Activated T-cell treated with anti-CD3 and anti-CD28 coated beads, Interleukin-2, amount 50 U/mL, for 24 hours (primary cell): ENCODE data around the gene SLC25A41.
A peak's percentile ranks its signal among the peaks of the same experiment; 100 is the strongest.
"Not testable (repeated sequence)": the region's sequence is repeated elsewhere in the genome, so short reads cannot be mapped to it uniquely, and the experiment has no call there.

Experiments
- DNase-seq: peaks from one replicate; pipeline ENCODE4 v3.0.0-alpha.2; 2020
- H3K27ac Mint-ChIP-seq: 2 replicates; pipeline ENCODE4 v1.8.0; 2020; ENCODE audit warnings: mild to moderate bottlenecking, mixed read lengths
- H3K27me3 Mint-ChIP-seq: 2 replicates; pipeline ENCODE4 v1.8.0; 2020; ENCODE audit warnings: mixed read lengths
- H3K36me3 Mint-ChIP-seq: 2 replicates; pipeline ENCODE4 v1.8.0; 2020; ENCODE audit warnings: low read depth, mixed read lengths
- H3K4me1 Mint-ChIP-seq: 2 replicates; pipeline ENCODE4 v1.8.0; 2020; ENCODE audit warnings: low read depth, mixed read lengths
- H3K4me3 Mint-ChIP-seq: 2 replicates; pipeline ENCODE4 v1.8.0; 2020; ENCODE audit warnings: mild to moderate bottlenecking, moderate library complexity, mixed read lengths
- H3K9me3 Mint-ChIP-seq: 2 replicates; pipeline ENCODE4 v1.8.0; 2020; ENCODE audit warnings: mixed read lengths

The SLC25A41 gene

GRCh38 chr19:6452223-6452614 is 18.7 kb upstream of the SLC25A41 start:
- Mint-ChIP-seq H3K27me3 (no peaks in the 10 kb centered on the region), H3K27ac (no peak overlapping the region), H3K36me3 (peaks cover 43% of the 10 kb centered on the region), H3K4me3 (no peak overlapping the region), H3K9me3 (peaks cover 16% of the 10 kb centered on the region), H3K4me1 (no peaks in the 10 kb centered on the region)
- DNase-seq: no peak

DNA sequence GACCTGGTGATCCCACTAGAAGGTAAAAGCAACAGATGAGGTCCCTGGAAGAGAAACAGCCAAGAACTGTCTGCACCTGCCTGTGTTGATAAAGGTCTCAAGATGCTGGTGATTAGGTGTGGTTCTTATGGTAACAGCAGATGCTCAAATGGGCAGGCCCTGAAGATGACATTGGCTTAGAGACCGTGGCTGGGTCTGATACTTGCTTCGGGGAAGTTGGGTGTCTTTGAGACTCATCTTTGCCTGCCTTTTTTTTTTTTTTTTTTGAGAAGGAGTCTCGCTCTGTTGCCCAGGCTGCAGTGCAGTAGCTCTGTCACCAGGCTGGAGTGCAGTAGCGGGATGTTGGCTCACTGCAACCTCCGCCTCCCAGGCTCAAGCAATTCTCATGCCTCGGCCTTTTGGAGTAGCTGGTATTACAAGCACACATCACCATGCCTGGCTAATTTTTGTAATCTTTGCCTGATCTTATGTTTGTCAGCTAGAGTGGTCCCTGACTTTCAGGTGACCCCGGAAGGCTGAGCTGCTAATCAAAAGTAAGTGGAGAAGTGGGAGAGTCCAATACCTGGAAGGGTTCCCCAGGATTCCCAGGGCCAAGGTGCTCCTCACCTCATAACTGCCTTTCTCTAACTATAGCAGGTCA is 18.1 kb upstream of the SLC25A41 start:
- peaks cover 42% of the 10 kb centered on the region for H3K36me3 Mint-ChIP-seq
- no peak overlapping the region for H3K27ac Mint-ChIP-seq
- no peak overlapping the region for H3K4me3 Mint-ChIP-seq
- H3K27me3 Mint-ChIP-seq: no peaks in the 10 kb centered on the region
- DNase-seq: no peak
- H3K9me3 Mint-ChIP-seq: peaks cover 16% of the 10 kb centered on the region
- no peaks in the 10 kb centered on the region for H3K4me1 Mint-ChIP-seq

GRCh38 chr19:6450166-6450565 is 16.6 kb upstream of the SLC25A41 start:
- Mint-ChIP-seq H3K9me3 (peaks cover 12% of the 10 kb centered on the region), H3K4me3 (no peak overlapping the region), H3K27me3 (no peaks in the 10 kb centered on the region), H3K4me1 (no peaks in the 10 kb centered on the region), H3K36me3 (peaks cover 32% of the 10 kb centered on the region), H3K27ac (no peak overlapping the region)
- DNase-seq: no peak

GRCh38 chr19:6448045-6448444 is 14.5 kb upstream of the SLC25A41 start:
- Mint-ChIP-seq H3K27ac (no peak overlapping the region), H3K27me3 (no peaks in the 10 kb centered on the region), H3K9me3 (no peaks in the 10 kb centered on the region), H3K36me3 (peaks cover 13% of the 10 kb centered on the region), H3K4me3 (no peak overlapping the region), H3K4me1 (no peaks in the 10 kb centered on the region)
- DNase-seq: no peak

GRCh38 chr19:6446452-6446851 is 12.9 kb upstream of the SLC25A41 start:
- Mint-ChIP-seq H3K27ac (no peak overlapping the region), H3K4me3 (no peak overlapping the region), H3K27me3 (no peaks in the 10 kb centered on the region), H3K4me1 (no peaks in the 10 kb centered on the region), H3K36me3 (peaks cover 8% of the 10 kb centered on the region), H3K9me3 (no peaks in the 10 kb centered on the region)
- no peak for DNase-seq

GRCh38 chr19:6443986-6444385 is 10.4 kb upstream of the SLC25A41 start:
- H3K36me3 Mint-ChIP-seq: peaks cover 4% of the 10 kb centered on the region
- no peak overlapping the region for H3K27ac Mint-ChIP-seq
- H3K4me1 Mint-ChIP-seq: no peaks in the 10 kb centered on the region
- H3K27me3 Mint-ChIP-seq: no peaks in the 10 kb centered on the region
- H3K4me3 Mint-ChIP-seq: no peak overlapping the region
- DNase-seq: no peak
- no peaks in the 10 kb centered on the region for H3K9me3 Mint-ChIP-seq

GRCh38 chr19:6442087-6442688 is 8.6 kb upstream of the SLC25A41 start:
- H3K4me1 Mint-ChIP-seq: no peaks in the 10 kb centered on the region
- peaks cover 4% of the 10 kb centered on the region for H3K36me3 Mint-ChIP-seq
- no peak overlapping the region for H3K27ac Mint-ChIP-seq
- H3K4me3 Mint-ChIP-seq: no peak overlapping the region
- no peaks in the 10 kb centered on the region for H3K27me3 Mint-ChIP-seq
- no peak for DNase-seq
- H3K9me3 Mint-ChIP-seq: no peaks in the 10 kb centered on the region

DNA sequence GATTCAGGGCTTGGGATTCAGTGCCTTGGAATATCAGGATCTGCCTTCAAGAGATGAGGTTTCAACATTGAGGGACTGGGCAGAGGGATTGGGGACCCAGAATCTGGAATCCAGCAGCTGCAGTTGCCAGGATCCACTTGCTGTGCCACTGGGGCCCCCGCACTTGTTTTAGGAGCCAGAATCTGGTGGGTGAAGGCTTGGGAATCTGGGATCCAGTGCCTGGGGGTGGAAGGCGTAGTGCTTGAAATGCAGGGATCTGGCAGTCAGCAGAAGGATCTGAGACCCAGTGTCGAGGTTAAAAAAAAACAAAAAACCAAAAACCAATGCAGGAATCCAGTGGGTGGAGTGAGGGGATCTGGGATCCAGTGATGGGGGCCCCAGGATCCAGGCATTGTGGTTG is 7.3 kb upstream of the SLC25A41 start:
- Mint-ChIP-seq H3K36me3 (peaks cover 2% of the 10 kb centered on the region), H3K9me3 (no peaks in the 10 kb centered on the region), H3K27me3 (no peaks in the 10 kb centered on the region)

GRCh38 chr19:6439743-6440142 is 6.2 kb upstream of the SLC25A41 start:
- Mint-ChIP-seq H3K36me3 (no peaks in the 10 kb centered on the region), H3K4me3 (no peak overlapping the region), H3K27ac (no peak overlapping the region), H3K4me1 (no peaks in the 10 kb centered on the region), H3K9me3 (no peaks in the 10 kb centered on the region), H3K27me3 (no peaks in the 10 kb centered on the region)
- no peak for DNase-seq

More for the DNA sequence above, 7.3 kb upstream of the SLC25A41 start:
- Mint-ChIP-seq H3K4me3 (no peak overlapping the region), H3K4me1 (no peaks in the 10 kb centered on the region), H3K27ac (no peak overlapping the region)
- DNase-seq: no peak

DNA sequence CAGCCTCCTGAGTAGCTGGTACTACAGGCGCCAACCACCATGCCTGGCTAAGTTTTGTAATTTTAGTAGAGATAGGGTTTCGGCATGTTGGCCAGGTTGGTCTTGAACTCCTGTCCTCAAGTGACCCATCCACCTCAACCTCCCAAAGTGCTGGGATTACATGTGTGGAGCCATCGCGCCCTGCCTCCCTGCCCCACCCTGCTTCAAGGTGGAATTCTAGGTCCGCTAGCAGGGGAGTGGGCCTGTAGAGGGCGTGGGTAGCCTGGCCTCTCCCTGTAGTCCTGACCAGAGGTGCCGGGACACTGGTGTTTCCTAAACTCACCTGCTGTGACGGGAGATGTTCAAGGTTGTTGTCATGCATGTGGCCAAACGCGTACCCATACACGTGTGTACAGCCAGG is 398 bp downstream of the SLC25A41 start:
- no peaks in the 10 kb centered on the region for H3K9me3 Mint-ChIP-seq
- no peaks in the 10 kb centered on the region for H3K36me3 Mint-ChIP-seq
- no peak overlapping the region for H3K27ac Mint-ChIP-seq
- H3K4me1 Mint-ChIP-seq: no peaks in the 10 kb centered on the region
- H3K27me3 Mint-ChIP-seq: no peaks in the 10 kb centered on the region
- no peak for DNase-seq
- no peak overlapping the region for H3K4me3 Mint-ChIP-seq

DNA sequence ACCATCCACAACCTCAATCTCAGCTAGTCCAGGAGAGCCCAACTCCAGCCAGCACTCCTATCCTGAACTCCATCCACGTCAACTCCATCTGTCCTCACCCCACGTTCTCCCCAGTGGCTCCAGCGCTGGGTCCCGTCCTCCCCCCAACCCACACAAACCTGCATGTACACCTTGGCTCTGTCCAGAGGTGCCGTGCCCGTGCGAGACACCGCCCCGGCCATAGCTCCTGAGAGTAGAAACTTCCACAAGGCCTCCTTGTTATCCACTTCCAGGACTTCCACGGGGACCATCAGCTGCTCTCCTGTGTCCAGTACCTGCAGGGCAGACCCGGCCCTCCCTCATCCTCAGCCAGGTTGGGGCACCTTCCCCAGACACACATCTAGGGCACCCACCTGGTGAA is 1.7 kb downstream of the SLC25A41 start:
- H3K4me1 Mint-ChIP-seq: no peaks in the 10 kb centered on the region
- H3K27ac Mint-ChIP-seq: no peak overlapping the region
- H3K4me3 Mint-ChIP-seq: no peak overlapping the region
- no peaks in the 10 kb centered on the region for H3K9me3 Mint-ChIP-seq
- no peaks in the 10 kb centered on the region for H3K36me3 Mint-ChIP-seq
- H3K27me3 Mint-ChIP-seq: no peaks in the 10 kb centered on the region
- DNase-seq: no peak

DNA sequence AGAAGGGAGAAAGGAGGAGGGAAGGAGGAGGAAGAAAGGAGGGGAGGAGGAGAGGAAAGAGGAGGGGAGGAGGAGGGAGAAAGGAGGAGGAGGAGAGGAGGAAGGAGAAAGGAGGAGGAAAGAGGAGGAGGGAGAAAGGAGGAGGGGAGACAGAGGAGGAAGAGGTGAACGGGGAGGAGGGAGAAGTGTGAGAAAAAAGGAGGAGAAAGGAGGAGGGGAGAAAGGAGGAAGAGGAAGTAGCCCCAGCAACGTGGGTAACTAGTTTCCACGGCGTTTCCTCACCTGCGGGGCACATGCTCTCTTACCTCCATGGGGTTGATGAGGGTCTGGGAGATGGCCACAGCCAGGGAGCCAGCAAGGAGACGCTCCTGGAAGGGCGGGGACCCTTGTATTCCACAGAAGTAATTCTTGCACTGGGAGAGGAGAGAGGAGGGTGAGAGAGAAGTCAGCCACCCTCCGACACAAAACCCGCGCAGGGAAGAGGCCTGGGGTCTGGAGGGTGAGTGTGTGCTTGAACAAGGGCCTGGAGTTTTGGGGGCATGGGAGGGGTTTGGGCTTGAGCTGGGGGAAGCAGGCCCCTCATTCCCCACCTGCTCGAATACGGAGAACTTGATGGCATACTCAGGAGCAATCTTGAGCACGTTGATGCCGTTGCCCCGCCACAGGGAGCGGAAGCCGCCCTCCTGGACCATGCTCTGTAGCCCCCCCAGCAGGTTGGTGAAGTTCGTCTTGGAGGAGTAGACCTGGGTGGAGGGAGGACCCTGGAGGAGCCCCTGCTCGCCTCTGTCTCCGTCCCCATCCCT is 3.9 kb downstream of the SLC25A41 start:
- peak overlapping the region; percentile 50 for H3K4me3 Mint-ChIP-seq
- H3K4me1 Mint-ChIP-seq: peaks cover 9% of the 10 kb centered on the region
- no peak overlapping the region for H3K27ac Mint-ChIP-seq

GRCh38 chr19:6428692-6429418 is 4.7 kb downstream of the SLC25A41 start:
- not testable (repeated sequence) for DNase-seq, H3K9me3 Mint-ChIP-seq, H3K27me3 Mint-ChIP-seq, H3K4me3 Mint-ChIP-seq, H3K4me1 Mint-ChIP-seq, H3K27ac Mint-ChIP-seq, H3K36me3 Mint-ChIP-seq

More for the DNA sequence above, 3.9 kb downstream of the SLC25A41 start:
- DNase-seq: no peak
- Mint-ChIP-seq H3K9me3 (peaks cover 4% of the 10 kb centered on the region), H3K27me3 (no peaks in the 10 kb centered on the region), H3K36me3 (peaks cover 5% of the 10 kb centered on the region)

DNA sequence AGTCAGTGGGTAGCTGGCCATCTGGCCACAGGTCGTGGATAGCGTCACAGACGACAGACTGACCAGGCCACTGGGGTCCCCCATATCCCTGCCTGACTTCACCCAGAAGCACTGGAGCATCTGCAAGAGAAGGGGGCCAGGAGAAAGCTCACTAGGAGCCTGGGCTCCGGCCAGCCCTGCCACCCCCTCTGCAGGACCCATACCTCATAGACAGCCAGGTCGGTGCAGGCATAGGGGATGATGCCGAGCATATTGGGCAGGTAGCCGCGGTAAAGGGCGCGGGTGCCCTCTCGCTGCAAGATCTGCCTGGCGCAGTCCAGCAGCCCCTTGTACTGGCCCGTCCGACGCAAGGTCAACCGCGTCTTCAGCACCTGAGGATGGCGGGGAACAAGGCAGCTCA is 6.4 kb downstream of the SLC25A41 start:
- no peak overlapping the region for H3K27ac Mint-ChIP-seq
- no peaks in the 10 kb centered on the region for H3K27me3 Mint-ChIP-seq
- H3K4me3 Mint-ChIP-seq: no peak overlapping the region
- peaks cover 22% of the 10 kb centered on the region for H3K36me3 Mint-ChIP-seq
- no peak for DNase-seq
- peaks cover 4% of the 10 kb centered on the region for H3K9me3 Mint-ChIP-seq
- H3K4me1 Mint-ChIP-seq: peaks cover 22% of the 10 kb centered on the region
